ENCODE measurements around the gene ZFY. TPM values are rescaled to one million over a fixed set of nuclear protein-coding genes. Genes with fewer than 3 reads are reported as not detected.
"Not testable (repeated sequence)": the region's sequence is repeated elsewhere in the genome, so short reads cannot be mapped to it uniquely, and the experiment has no call there.

The ZFY gene
- total and polyA plus RNA-seq, 8 donors = 0.03 to 5.7 (median 2.5) TPM; not detected in 5

GRCh38 chrY:2969561-2969960 is 34.4 kb downstream of the ZFY start:
- FAIRE-seq = no peak
- intact Hi-C loops (cut with DNase I) = no loop called here

DNA sequence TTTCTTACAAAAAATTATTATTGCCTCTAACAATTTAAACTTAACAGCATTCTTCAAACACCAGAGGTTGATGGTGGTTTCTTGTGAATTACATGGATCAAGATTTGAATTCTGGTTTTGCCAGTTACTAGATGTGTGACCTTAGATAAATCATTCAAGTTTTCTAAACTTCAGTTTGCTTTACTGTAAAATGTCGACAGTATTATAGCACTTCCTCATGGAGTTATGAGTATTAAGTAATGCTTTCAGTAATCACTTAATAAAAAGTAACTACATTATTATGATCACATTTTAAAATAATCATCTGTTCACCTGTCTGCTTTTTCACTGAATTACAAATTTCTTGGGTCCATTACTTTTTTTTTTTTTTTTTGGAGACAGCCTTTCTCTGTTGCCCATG is 37.5 kb downstream of the ZFY start:
- no peaks in the 10 kb centered on the region for H3K27me3 ChIP-seq
- 10% methylated on average over 1 of the region's 1 CpG; no CpG with 5 or more reads in 1 of the 2 donors for WGBS, 2 donors
- no peaks in the 10 kb centered on the region for H3K36me3 ChIP-seq
- no peak overlapping the region for H3K27ac ChIP-seq
- no peak for FAIRE-seq
- no peak for ATAC-seq
- H3K4me1 ChIP-seq = no peaks in the 10 kb centered on the region
- H3K9me3 ChIP-seq = no peaks in the 10 kb centered on the region
- no peak overlapping the region for H3K4me3 ChIP-seq
- TF ChIP-seq, protein P1, sequence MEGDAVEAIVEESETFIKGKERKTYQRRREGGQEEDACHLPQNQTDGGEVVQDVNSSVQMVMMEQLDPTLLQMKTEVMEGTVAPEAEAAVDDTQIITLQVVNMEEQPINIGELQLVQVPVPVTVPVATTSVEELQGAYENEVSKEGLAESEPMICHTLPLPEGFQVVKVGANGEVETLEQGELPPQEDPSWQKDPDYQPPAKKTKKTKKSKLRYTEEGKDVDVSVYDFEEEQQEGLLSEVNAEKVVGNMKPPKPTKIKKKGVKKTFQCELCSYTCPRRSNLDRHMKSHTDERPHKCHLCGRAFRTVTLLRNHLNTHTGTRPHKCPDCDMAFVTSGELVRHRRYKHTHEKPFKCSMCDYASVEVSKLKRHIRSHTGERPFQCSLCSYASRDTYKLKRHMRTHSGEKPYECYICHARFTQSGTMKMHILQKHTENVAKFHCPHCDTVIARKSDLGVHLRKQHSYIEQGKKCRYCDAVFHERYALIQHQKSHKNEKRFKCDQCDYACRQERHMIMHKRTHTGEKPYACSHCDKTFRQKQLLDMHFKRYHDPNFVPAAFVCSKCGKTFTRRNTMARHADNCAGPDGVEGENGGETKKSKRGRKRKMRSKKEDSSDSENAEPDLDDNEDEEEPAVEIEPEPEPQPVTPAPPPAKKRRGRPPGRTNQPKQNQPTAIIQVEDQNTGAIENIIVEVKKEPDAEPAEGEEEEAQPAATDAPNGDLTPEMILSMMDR (IDR thresholded peaks at IDR 0.05) = no peak
- DNase-seq = no peak
- intact Hi-C loops (cut with DNase I) = no loop called here

More at GRCh38 chrY:2969561-2969960, 34.4 kb downstream of the ZFY start:
- no peaks in the 10 kb centered on the region for H3K36me3 ChIP-seq
- H3K27ac ChIP-seq = no peak overlapping the region
- no peaks in the 10 kb centered on the region for H3K4me1 ChIP-seq
- ATAC-seq (no peak), DNase-seq (no peak)
- H3K4me3 ChIP-seq = no peak overlapping the region
- no peaks in the 10 kb centered on the region for H3K27me3 ChIP-seq
- H3K9me3 ChIP-seq = no peaks in the 10 kb centered on the region
- TF ChIP-seq, protein P1 (IDR thresholded peaks at IDR 0.05) = no peak

- no peaks in the 10 kb centered on the region for H3K9me3 ChIP-seq
- no peaks in the 10 kb centered on the region for H3K4me1 ChIP-seq
- TF ChIP-seq, protein P1 (IDR thresholded peaks at IDR 0.05) = no peak
- DNase-seq (no peak), FAIRE-seq (no peak), ATAC-seq (no peak)
- no peak overlapping the region for H3K4me3 ChIP-seq
- H3K36me3 ChIP-seq = no peaks in the 10 kb centered on the region
- WGBS, 2 donors = 87% methylated on average over 5 of the region's 5 CpGs; no CpG with 5 or more reads in 1 of the 2 donors
- intact Hi-C loops (cut with DNase I) = no loop called here
- H3K27me3 ChIP-seq = no peaks in the 10 kb centered on the region
- H3K27ac ChIP-seq = no peak overlapping the region
These were observed 38.0 kb downstream of the ZFY start for GRCh38 chrY:2973110-2973751.

DNA sequence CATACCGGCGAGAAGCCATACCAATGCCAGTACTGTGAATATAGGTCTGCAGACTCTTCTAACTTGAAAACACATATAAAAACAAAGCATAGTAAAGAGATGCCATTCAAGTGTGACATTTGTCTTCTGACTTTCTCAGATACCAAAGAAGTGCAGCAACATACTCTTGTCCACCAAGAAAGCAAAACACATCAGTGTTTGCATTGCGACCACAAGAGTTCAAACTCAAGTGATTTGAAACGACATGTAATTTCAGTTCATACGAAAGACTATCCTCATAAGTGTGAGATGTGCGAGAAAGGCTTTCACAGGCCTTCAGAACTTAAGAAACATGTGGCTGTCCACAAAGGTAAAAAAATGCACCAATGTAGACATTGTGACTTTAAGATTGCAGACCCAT is 44.1 kb downstream of the ZFY start:
- H3K4me1 ChIP-seq = no peaks in the 10 kb centered on the region
- H3K4me3 ChIP-seq = no peak overlapping the region
- DNase-seq (no peak), FAIRE-seq (no peak), ATAC-seq (no peak)
- no peaks in the 10 kb centered on the region for H3K27me3 ChIP-seq
- WGBS, 2 donors = 97% methylated on average over 6 of the region's 6 CpGs; no CpG with 5 or more reads in 1 of the 2 donors
- H3K36me3 ChIP-seq = no peaks in the 10 kb centered on the region
- TF ChIP-seq, protein P1 (IDR thresholded peaks at IDR 0.05) = no peak
- H3K9me3 ChIP-seq = no peaks in the 10 kb centered on the region
- no peak overlapping the region for H3K27ac ChIP-seq
- intact Hi-C loops (cut with DNase I) = no loop called here

GRCh38 chrY:2984491-2984890 is 49.3 kb downstream of the ZFY start:
- DNase-seq = no peak
- no peak for ATAC-seq
- H3K27me3 ChIP-seq = no peaks in the 10 kb centered on the region
- intact Hi-C loops (cut with DNase I) = no loop called here
- no peaks in the 10 kb centered on the region for H3K4me1 ChIP-seq
- H3K27ac ChIP-seq = no peak overlapping the region
- H3K36me3 ChIP-seq = no peaks in the 10 kb centered on the region
- H3K9me3 ChIP-seq = no peaks in the 10 kb centered on the region
- 86% methylated on average over 5 of the region's 5 CpGs; no CpG with 5 or more reads in 1 of the 2 donors for WGBS, 2 donors
- TF ChIP-seq, protein P1 (IDR thresholded peaks at IDR 0.05) = no peak
- no peak overlapping the region for H3K4me3 ChIP-seq
- no peak for FAIRE-seq

- H3K36me3 ChIP-seq; H3K27me3 ChIP-seq; H3K4me1 ChIP-seq; intact Hi-C loops (cut with DNase I); H3K4me3 ChIP-seq; ATAC-seq; H3K9me3 ChIP-seq; H3K27ac ChIP-seq; FAIRE-seq; DNase-seq: not testable (repeated sequence)
- 96% methylated on average over 8 of the region's 8 CpGs; no CpG with 5 or more reads in 1 of the 2 donors for whole genome bisulfite sequencing, 2 donors
These were observed 52.0 kb downstream of the ZFY start for GRCh38 chrY:2987178-2987577.

GRCh38 chrY:2997369-2997768 is 62.2 kb downstream of the ZFY start:
- FAIRE-seq; DNase-seq; ATAC-seq; H3K27ac ChIP-seq; H3K9me3 ChIP-seq; H3K36me3 ChIP-seq; H3K27me3 ChIP-seq; H3K4me3 ChIP-seq; H3K4me1 ChIP-seq; intact Hi-C loops (cut with DNase I): not testable (repeated sequence)
- 97% methylated on average over 14 of the region's 14 CpGs; no CpG with 5 or more reads in 1 of the 2 donors for WGBS, 2 donors
